Fibroblast of villous mesenchyme (primary cell): ENCODE results near the gene GDF7. TPM values are rescaled to one million over a fixed set of nuclear protein-coding genes. Genes with fewer than 3 reads are reported as not detected.
A peak's percentile ranks its signal among the peaks of the same experiment; 100 is the strongest.

Experiments
- DNase-seq: peaks from one replicate; pipeline ENCODE4 v3.0.0-alpha.2; 2010; ENCODE audit warnings: low read depth
- H3K4me3 ChIP-seq: 2 replicates; pipeline ENCODE4 v1.5.1; 2011; ENCODE audit warnings: low read depth, mild to moderate bottlenecking, low read length
- CTCF ChIP-seq: IDR thresholded peaks from 2 replicates; pipeline ENCODE4 v1.5.1; 2012; ENCODE audit warnings: low read depth, mild to moderate bottlenecking, low read length; ENCODE audit not compliant: insufficient read depth
- total RNA-seq: library from RNA; depleted of rRNA; stranded (reverse); fragments of >200 nt; gene quantifications from 2 replicates; pipeline ENCODE4 v1.2.3, GENCODE V29; 2012

Gene GDF7
- total RNA-seq, 1 donor, result 12.1 TPM

GRCh38 chr2:20674309-20674965, 7.5 kb downstream of the GDF7 start:
- no peak for DNase-seq
- no peak for TF ChIP-seq CTCF
- no peak overlapping the region for H3K4me3 ChIP-seq

DNA sequence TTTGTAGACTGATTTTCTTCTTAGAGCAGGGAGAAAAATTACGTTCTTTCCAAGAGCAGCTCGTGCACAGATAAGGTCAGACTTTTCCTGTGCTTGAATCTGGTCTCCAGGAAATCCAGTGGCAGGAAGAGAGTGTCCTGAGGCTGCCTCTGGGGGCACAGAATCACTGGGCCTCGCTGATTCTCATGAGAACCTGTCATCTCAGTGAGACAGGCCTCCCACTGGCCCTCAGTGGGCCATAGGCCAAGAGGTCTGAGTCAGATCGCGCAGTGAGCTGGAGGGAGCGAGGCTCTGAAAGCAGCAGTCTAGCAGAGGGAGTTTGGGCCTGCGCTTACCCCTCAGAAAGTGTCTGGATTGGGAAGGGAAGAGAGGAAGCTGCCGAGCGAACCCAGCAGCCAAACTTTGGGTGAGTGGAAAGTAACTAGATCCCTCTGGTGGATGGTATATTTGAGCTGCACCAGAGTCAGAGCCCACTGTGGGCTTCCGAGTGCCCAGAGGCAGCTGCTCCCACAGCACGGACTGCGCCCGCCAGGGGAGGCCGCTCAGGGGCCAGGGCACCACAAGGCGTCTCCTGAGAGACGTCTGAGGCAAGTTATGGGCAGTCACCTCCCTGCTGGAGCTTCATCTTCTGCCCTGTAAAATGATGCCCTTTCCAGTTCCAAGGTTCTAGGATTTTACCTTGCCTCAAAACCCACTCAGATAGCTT, 8.2 kb downstream of the GDF7 start:
- no peak overlapping the region for H3K4me3 ChIP-seq
- TF ChIP-seq CTCF, result no peak
- peak; percentile 52 for DNase-seq

DNA sequence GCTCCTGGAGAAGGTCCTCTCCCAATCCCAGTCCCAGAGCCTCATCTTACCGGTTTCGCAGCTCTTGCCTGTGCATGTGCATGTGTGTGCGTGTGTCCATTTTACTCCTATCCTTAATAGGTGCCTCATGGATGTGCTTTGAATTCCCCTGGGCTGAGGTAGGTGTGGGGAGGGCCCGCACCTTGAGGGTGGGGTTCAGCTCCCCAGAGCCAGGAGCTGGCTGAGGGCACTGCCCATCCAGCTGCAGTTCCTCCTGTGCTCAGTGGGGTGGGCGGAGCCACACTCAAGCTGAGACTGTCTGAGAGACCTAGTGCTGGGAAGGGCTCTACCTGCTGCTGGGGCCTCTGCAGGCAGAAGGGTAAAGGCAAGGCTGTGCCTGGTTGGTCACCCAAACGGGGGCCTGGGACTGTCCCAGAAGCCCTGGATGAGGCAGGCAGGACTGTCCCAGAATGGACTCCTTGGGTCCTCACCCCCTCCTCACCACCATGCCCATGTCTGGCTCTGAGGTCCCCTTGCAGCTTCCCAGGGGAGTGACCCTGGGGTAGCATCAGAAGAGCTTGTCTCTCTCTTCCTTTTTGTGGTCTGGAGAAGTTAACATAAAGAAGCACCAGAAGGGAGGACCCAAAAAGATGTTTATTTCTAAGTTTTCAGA, 8.9 kb downstream of the GDF7 start:
- no peak for TF ChIP-seq CTCF
- no peak for DNase-seq
- no peak overlapping the region for H3K4me3 ChIP-seq

GRCh38 chr2:20676353-20677215, 9.6 kb downstream of the GDF7 start:
- H3K4me3 ChIP-seq, result no peak overlapping the region
- peak; percentile 49 for DNase-seq
- TF ChIP-seq CTCF, result no peak

- no peak overlapping the region for H3K4me3 ChIP-seq
- no peak for DNase-seq
- TF ChIP-seq CTCF, result peak; percentile 9
Observed at GRCh38 chr2:20677301-20678085, 10.5 kb downstream of the GDF7 start.

- no peak for TF ChIP-seq CTCF
- H3K4me3 ChIP-seq, result no peak overlapping the region
- DNase-seq, result no peak
Observed at GRCh38 chr2:20678086-20678395, 11.1 kb downstream of the GDF7 start.
